ENCODE measurements around the gene GRWD1.

The GRWD1 gene

DNA sequence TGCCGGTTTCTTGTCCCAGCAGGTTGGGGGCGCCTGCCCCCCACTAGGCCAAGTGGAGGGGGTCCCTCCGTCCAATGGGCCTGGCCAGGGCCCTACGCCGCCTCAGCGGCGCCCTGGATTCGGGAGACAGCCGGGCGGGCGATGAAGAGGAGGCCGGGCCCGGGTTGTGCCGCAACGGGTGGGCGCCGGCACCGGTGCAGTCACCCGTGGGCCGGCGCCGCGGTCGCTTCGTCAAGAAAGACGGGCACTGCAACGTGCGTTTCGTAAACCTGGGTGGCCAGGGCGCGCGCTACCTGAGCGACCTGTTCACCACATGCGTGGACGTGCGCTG, 15.8 kb downstream of the GRWD1 start:
- no peak for DNase-seq

DNA sequence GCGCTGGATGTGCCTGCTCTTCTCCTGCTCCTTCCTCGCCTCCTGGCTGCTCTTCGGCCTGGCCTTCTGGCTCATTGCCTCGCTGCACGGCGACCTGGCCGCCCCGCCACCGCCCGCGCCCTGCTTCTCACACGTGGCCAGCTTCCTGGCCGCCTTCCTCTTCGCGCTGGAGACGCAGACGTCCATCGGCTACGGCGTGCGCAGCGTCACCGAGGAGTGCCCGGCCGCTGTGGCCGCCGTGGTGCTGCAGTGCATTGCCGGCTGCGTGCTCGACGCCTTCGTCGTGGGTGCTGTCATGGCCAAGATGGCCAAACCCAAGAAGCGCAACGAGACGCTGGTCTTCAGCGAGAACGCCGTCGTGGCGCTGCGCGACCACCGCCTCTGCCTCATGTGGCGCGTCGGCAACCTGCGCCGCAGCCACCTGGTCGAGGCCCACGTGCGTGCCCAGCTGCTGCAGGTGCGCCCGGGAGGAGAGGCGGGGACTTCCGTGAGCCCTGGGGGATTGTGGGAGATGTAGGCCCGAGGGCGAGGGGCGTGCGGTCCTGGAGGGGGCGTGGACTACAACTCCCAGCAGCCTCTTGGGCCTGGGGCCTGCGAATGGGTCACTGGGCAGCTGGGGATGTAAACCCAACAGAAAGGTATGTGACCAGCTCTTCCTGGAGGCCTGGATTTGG, 16.3 kb downstream of the GRWD1 start:
- DNase-seq = no peak

DNA sequence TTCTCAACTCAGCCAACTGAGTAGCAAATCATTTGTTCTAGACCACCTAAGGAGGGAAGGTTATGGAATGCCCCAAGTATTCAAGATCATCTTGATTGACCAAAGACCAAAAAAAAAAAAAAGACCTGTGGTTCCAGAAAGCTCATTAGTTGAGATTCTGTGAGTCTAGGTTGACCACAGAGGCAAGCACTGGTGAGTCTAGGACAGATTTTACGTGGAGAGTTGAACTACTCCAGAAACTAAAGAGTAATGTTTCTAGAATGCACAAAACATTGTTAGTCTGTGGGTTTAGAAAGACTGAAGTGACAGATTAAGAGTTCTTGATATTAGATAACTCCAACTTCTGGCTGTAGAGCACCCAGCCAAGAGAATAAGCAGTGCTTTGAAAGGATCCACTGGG, 19.4 kb downstream of the GRWD1 start:
- DNase-seq = no peak

DNA sequence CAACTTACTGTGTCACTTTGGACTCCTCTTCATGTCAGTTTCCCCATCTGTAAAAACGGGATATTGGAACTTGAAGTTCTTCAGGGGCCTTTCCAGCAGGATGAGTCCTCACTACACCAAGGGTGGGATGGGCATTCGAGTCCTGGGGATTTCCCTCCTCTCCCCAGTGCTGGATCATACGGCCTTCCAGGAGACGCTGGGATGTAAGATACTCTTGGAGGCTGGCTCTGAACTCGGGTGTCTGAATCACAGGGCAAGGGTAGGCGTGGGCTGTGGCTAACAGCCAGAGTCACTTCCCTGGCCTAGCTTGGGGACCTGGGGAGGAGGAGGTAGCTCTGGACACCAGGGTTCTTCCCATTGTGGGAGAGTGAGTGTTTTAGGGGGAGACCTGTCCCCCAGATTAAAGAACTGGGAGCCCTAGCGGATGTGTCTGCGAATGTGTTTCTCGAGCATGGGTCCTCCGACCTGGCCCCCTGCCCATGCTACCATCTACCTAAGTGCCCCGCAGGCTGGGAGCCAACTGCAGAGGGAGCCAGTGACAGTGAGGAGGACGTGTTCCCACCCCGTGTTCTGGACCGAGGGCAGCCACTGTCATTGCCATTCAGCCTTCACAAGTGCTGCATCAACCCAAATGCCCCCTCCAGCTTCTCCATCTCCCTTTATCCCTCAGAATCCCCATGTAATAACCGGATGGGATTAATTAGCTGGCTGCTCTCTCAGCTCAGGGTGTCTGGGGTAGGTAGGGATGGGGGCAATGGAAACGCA, 21.0 kb downstream of the GRWD1 start:
- DNase-seq = no peak

DNA sequence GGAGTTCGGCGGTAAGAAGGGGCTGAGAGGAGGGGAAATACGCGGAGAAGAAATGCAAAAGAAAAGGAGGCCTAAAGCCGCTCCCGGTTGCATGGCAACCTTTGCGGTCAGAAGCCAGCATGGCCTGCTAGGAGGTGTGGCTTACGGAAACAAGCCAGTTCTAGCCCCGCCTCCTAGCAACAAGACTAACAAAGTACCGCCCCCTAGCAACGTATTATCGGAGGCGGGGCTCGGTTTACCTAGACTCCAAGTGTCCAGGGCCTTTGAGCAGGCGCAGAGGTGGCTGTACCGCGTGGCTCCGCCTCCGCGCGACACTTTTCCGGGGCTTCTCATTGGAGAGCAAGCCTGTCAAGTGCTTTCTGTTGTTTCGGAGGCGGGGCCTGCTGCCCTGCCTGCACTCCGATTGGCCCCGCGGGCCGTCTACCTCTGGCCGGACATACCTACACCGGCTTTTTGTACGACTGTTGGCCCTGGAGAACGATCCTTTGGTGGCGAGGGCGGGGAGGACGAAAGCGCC, 23.0 kb downstream of the GRWD1 start:
- DNase-seq = peak; percentile 100

DNA sequence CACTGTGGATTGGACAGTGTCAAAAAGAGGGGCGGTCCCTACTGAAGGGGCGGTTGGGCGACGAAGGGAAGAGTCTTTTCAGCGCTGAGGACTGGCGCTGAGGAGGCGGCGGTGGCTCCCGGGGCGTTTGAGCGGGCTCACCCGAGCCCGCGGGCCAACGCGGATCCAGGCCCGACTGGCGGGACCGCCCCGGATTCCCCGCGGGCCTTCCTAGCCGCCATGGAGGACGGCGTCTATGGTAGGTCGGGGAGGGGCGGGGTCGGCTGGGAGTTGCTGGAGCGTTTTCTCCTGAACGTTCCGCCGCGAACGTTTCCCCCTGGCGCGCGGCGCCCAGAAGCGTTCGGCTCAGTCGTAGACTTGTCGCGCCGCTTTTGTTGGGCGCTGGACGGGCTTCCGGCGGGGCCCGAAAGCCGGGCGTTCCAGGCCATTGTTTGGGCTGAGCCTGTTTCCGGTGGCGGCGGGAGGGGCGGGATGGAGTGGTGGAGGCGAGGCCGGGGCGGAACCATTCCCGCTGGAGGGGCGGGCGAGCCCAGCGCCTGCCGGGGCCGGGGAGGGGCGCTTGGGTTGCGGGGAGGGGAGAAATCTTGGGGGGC, 23.6 kb downstream of the GRWD1 start, which contains the start of gene CYTH2:
CYTH2 (plus strand) TSS at position 81 of the 593 bp plus-strand sequence; CDS start at position 220, 139 bp downstream.
- DNase-seq = peak; percentile 23

DNA sequence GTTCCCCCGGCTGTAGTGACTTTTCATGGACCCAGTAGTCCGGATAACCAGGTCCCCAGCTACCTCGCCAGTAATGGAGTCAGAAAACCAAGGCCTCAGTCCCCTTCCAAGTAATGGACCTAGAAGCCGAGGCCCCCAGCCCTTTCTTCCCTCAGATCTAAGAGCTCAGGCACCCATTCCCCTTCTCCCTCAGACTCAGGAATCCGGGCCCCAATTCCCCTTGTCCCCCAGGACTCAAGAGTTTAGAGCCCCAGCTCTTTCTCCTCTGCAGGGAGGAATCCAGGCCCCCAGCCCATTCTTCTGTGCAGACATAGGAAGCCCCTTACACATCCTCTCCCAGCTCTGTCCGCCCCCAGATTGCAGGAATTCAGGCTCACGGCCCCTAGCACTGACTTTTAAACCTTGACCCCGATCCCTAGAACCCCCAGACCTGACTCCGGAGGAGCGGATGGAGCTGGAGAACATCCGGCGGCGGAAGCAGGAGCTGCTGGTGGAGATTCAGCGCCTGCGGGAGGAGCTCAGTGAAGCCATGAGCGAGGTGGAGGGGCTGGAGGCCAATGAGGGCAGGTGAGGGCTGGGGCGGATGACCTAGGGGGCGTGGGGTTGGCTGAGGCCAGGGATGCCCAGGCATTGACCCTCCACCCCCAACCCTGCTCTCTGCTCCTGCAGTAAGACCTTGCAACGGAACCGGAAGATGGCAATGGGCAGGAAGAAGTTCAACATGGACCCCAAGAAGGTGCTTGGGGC, 24.3 kb downstream of the GRWD1 start:
- no peak for DNase-seq

DNA sequence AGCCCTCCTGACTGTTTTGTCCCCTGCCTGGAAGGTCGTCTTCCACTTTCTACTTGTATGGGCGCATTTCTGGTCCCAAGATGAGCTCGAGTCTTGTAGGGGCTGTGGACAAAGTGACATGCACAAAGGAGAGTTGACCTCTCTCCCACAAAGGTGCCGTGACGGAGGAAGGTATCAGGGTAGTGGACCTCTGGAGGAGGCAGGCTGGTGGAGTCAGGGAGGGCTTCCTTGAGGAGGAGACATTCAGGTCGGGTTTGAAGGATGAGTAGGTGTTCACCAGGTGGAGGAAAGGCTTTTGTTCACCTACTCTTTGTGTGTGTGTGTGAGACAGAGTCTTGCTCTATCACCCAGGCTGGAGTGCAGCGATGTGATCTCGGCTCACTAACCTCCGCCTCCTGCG, 25.1 kb downstream of the GRWD1 start:
- DNase-seq = no peak

DNA sequence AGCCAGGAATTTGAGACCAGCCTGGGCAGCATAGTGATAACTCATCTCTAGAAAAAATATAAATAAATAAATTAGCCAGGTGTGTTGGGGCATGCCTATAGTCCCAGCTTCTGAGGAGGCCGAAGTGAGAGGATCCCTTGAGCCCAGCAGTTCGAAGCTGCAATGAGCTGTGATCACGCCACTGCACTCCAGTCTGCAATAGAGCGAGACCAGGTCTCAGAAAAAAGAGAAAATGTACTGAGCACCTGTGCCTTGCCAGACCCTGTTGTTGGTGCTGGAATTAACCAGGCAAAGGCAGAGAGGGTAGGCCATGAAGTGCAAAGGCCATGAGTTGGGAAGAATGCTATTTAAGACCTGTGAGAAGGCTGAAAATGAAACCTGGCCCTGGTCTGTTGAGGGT, 26.1 kb downstream of the GRWD1 start:
- DNase-seq = no peak

DNA sequence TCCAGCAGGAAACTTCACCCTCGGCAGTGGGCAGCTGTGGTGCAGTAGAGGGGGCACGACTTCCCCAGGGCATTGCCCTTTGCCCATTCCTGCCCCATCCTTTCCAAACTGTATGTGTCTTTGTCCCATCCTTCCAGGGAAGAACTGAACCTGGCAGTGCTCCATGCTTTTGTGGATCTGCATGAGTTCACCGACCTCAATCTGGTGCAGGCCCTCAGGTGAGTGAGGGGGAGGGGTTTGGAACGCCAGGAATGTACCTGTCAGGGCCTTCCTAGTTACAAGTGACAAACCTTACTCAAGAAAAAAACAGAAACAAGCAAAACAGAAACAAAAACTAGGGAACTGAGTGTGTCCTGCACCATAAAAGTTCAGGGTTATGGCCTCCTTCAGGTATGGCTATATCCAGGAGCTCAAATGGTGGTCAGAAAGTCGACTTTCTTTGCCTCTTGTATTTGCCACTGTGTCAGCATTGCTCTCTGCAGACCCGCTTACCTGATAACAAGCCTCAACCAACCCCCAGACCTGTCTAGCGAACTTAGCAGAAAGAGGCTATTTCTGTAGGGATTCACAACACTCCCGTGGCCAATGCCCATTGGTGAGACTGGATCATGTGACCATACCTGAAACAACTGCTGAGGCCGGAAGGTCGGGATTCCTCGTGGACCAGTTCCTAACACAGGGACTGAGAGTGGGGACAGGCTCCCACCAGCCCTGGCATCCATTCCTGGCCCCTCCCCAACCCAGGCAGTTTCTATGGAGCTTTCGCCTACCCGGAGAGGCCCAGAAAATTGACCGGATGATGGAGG, 27.6 kb downstream of the GRWD1 start:
- DNase-seq = no peak

DNA sequence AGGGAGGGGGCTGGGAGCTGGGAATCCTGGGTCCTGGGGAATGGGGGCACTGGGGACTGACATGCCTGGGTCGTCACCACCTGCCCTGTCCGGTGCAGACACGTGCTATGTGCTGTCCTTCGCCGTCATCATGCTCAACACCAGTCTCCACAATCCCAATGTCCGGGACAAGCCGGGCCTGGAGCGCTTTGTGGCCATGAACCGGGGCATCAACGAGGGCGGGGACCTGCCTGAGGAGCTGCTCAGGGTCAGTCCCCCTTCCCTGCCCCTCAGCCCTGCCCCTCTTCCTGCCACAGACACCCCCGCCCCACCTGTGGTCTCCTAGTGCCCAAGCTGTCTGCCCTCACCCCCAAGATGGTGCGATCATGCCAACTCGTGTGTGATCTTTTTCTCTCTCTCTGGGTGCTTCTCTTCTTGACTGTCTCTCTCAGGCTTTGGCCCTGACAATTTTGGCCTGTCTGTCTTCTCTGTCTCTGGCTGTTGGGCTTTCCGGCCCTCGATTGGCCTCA, 28.4 kb downstream of the GRWD1 start:
- DNase-seq = no peak

DNA sequence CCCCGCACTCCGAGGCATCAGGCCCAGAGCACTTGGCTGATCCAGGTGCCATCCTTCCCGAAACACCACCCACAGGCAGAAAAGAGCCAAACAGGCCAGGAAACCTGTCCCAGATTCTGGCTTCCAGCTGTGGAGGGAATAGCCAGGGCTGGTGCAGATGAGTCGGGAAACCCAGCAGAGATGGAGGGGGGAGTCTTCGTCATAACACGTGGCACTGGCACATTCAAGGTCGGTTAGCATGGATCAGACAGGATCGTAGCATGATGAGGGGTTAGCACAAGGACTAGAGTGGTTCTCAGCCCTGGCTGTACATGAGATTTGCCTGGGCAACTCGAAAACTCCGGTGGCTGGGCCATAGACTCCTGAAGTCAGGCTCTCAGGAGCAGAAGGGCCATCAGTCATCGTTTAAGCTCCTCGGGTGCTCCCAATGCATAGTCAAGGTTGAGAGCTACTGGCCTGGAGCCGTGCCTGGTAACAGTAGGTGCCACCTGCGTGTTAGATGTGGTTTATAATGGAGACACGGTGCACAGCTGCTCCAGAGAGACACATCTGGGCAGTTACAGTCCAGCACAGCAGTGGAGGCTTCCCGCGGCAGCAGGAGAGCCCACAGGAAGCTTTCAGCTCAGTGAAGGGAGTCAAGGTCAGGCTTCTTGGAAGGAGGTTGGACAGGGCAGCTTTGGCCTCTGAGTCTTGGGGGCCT, 29.7 kb downstream of the GRWD1 start:
- DNase-seq = no peak

DNA sequence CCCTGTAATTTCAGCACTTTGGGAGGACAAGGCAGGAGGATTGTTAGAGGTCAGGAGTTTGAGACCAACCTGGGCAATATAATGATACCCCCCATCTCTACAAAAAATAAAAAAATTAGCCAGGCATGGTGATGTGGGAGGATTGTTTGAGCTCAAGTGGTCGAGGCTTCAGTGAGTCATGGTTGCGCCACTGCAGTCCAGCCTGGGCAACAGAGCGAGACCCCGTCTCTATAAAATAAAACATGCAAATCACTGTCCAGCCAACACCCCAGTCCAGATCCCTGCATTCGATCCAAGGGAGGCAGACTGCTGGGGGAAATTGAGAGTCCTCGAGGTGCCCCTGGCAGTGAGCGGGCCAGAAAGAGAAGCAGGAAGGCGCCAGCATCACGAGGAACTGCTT, 30.4 kb downstream of the GRWD1 start:
- no peak for DNase-seq

DNA sequence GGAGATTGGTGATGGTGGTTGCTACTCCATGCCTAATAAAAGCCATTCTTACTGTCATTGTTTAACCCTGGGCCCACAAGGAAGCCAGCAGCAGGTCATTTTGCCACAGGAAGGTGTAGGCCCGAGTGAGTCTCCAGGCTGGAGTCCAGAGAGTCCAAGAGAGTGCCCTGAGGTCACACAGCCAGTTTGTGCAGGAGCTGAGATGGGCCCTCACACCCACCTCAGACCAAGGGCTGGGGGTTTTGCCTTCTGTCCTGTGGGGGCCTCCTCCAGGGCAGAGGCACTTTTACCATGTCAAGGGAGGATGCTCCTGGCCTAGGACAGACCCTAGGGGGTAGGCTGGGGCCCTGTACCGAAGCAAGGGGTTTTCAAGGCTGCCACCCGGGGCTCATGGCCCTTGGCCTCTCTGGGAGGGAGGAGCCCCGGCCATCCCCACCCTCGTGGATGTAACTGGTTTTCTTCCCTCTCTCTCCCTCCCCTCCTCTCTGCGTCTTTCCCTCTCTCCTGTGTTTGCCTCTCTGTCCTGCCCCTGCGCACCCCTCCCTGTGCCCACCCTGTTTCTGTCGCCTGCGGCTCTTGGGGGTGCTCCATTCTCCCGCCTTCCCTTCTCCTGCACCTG, 31.4 kb downstream of the GRWD1 start:
- no peak for DNase-seq

DNA sequence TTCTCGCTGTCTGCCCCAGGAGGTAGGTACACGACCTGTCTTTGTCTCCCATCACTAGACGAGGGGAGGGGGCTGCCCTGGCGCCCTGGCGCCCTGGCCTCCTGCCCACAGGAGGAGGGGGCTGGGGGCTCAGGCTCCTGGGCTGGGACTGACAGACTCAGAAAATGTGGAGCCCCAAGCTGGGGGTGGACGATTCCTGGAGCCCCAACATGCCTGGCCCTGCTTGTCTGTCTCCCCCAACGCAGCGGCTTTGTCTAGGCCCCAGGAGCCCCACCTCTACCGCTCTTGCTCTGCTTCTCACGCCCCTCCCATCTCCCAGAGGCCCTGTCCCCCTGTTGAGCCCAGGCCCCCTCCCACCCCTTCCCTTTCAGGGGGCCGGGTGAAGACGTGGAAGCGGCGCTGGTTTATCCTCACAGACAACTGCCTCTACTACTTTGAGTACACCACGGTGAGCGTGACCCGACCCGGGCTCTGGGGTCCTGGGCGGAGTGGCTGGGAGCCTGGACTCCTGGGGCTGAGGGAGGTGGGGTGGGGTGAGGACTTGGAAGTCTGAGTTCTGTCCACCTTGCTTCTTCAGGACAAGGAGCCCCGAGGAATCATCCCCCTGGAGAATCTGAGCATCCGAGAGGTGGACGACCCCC, 32.0 kb downstream of the GRWD1 start:
- no peak for DNase-seq

DNA sequence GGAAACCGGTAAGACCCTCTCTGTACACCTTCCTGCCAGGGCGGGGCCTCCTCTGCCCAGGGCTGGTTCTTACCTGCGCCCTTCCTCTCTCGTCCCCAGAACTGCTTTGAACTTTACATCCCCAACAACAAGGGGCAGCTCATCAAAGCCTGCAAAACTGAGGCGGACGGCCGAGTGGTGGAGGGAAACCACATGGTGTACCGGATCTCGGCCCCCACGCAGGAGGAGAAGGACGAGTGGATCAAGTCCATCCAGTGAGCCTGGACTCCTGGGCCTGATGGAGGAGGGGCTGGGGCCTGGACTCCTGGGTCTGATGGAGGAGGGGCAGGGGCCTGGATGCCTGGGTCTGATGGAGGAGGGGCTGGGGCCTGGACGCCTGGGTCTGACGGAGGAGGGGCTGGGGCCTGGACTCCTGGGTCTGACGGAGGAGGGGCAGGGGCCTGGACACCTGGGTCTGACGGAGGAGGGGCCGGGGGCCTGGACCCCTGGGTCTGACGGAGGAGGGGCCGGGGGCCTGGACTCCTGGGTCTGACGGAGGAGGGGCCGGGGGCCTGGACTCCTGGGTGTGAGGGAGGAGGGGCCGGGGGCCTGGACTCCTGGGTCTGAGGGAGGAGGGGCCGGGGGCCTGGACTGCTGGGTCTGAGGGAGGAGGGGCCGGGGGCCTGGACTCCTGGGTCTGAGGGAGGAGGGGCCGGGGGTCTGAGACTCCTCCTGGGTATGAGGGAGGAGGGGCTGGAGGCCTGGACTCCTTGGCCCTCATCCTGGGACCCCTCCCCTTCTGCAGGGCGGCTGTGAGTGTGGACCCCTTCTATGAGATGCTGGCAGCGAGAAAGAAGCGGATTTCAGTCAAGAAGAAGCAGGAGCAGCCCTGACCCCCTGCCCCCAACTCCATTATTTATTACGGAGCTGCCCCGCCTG, 32.8 kb downstream of the GRWD1 start:
- DNase-seq = no peak

DNA sequence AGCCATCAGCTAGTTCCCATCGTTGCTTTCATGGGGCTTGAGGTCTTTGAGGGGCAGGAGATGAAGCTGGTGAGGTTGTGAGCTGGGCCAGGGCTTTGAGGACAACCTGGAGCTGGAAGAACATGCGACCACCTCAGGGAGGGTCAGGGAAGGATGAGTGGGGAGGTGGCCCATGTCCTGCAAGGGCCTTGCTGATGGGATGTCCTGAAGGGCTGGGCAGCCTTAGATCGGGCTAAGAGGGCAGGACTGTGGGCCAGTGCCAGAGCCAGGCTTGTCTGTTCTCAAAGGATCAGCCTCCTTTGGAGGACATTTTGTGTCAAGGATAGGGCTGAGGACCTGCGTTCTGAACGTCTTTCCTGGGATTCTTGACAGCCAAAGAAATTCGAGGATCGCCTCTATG, 33.9 kb downstream of the GRWD1 start:
- DNase-seq = no peak

DNA sequence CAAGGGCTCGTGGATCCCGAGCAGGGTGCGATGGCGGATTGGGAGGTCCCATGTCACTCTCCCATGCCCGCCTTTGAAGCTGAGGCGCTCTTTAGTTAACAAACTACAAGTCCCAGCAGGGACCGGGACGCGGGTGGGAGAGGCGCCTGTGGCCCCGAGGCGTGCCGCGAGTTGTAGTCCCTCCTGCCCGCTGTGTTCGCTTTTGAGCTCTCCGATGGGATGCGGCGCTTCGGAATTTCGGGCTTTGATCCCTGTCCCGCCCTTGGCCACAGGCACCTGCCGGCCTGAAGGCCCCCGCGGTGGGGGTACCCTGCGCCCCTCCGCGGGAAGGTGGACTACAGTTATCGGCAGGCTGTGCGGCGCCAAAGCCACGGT, 34.4 kb downstream of the GRWD1 start:
- no peak for DNase-seq

All from NCI-H446 treated with DMSO at 0.1 percent for 48 hours (cell line).